Keratinocyte (primary cell): Measurements from ENCODE around the gene EML1. TPM values are rescaled to one million over a fixed set of nuclear protein-coding genes. Genes with fewer than 3 reads are reported as not detected.

Experiments
- DNase-seq: peaks from one replicate; pipeline ENCODE4 v3.0.0-alpha.2; 2011; ENCODE audit warnings: low read depth, missing footprints, low spot score
- FAIRE-seq: peaks from 2 replicates; lab custom pipeline; 2011; peaks lifted over from hg19 to GRCh38; lab: Jason Lieb, UNC
- H2AFZ ChIP-seq: 2 replicates; pipeline ENCODE4 v1.6.0; 2012; ENCODE audit warnings: low read length, control low read depth, inconsistent platforms; ENCODE audit not compliant: control insufficient read depth
- H3K27ac ChIP-seq: 2 replicates; pipeline ENCODE4 v1.5.1; 2011; ENCODE audit warnings: low read length; ENCODE audit not compliant: control insufficient read depth, insufficient read depth
- H3K27me3 ChIP-seq: 3 replicates; pipeline ENCODE4 v1.6.0; 2011; ENCODE audit warnings: low read length; ENCODE audit not compliant: control insufficient read depth, insufficient read depth; ENCODE audit errors: extremely low read depth
- H3K36me3 ChIP-seq, 2 experiments: 2 replicates in 1 of 2; 3 replicates in 1 of 2; pipeline ENCODE4 v1.5.1; 2011; ENCODE audit warnings: low read length in 2 of 2, mild to moderate bottlenecking in 1 of 2; ENCODE audit not compliant: control insufficient read depth in 2 of 2, insufficient read depth in 2 of 2; ENCODE audit errors: extremely low read depth in 1 of 2
- H3K4me1 ChIP-seq: 3 replicates; pipeline ENCODE4 v1.5.1; 2011; ENCODE audit warnings: low read length; ENCODE audit not compliant: control insufficient read depth, insufficient read depth; ENCODE audit errors: extremely low read depth
- H3K4me2 ChIP-seq: 3 replicates; pipeline ENCODE4 v1.6.0; 2011; ENCODE audit warnings: low read depth, low read length; ENCODE audit not compliant: control insufficient read depth, insufficient read depth; ENCODE audit errors: extremely low read depth
- H3K4me3 ChIP-seq, 3 experiments: fragments of 200-600 bp in 1 of 3; sonication (generic) in 1 of 3; 2 replicates in 2 of 3; 3 replicates in 1 of 3; pipeline ENCODE4 v1.5.1; 2011 to 2016; ENCODE audit warnings: low read length in 3 of 3, mild to moderate bottlenecking in 3 of 3, control low read depth in 2 of 3, inconsistent platforms in 1 of 3, low read depth in 1 of 3, mixed read lengths in 1 of 3, mixed run types in 1 of 3, moderate library complexity in 1 of 3; ENCODE audit not compliant: control insufficient read depth in 2 of 3, insufficient read depth in 2 of 3; ENCODE audit errors: extremely low read depth in 1 of 3
- H3K79me2 ChIP-seq: 2 replicates; pipeline ENCODE4 v1.6.0; 2012; ENCODE audit warnings: low read length; ENCODE audit not compliant: control insufficient read depth, insufficient read depth
- H3K9ac ChIP-seq: 3 replicates; pipeline ENCODE4 v1.6.0; 2011; ENCODE audit warnings: low read length; ENCODE audit not compliant: control insufficient read depth, insufficient read depth; ENCODE audit errors: extremely low read depth
- H3K9me1 ChIP-seq: 3 replicates; pipeline ENCODE4 v1.6.0; 2011; ENCODE audit warnings: low read length; ENCODE audit not compliant: control insufficient read depth, insufficient read depth; ENCODE audit errors: extremely low read depth
- H3K9me3 ChIP-seq: 2 replicates; pipeline ENCODE4 v1.5.1; 2012; ENCODE audit warnings: low read depth, low read length; ENCODE audit not compliant: control insufficient read depth
- H4K20me1 ChIP-seq: 3 replicates; pipeline ENCODE4 v1.6.0; 2011; ENCODE audit warnings: low read length; ENCODE audit not compliant: control insufficient read depth, insufficient read depth; ENCODE audit errors: extremely low read depth
- CTCF ChIP-seq, 3 experiments: IDR thresholded peaks in 1 of 3; conservative IDR thresholded peaks in 1 of 3; optimal IDR thresholded peaks in 1 of 3; 2 replicates in 2 of 3; 3 replicates in 1 of 3; pipeline versions ENCODE3 to v1.5.1; 2011; ENCODE audit warnings: low read length in 3 of 3, mild to moderate bottlenecking in 3 of 3, moderate library complexity in 2 of 3, control low read depth in 1 of 3, inconsistent platforms in 1 of 3; ENCODE audit not compliant: insufficient read depth in 2 of 3; ENCODE audit errors: extremely low read depth in 1 of 3
- EZH2 ChIP-seq: IDR thresholded peaks from one replicate; pipeline ENCODE4 v1.6.1; 2012; ENCODE audit warnings: inconsistent platforms, mild to moderate bottlenecking, low read length, moderate library complexity
- dilution Hi-C: fragments of 300-500 bp; cut with MboI; formaldehyde crosslinking; loops from one replicate; pipeline ENCODE4 v1.7.0; 2020; ENCODE audit warnings: low sequenced_read_pairs; ENCODE audit not compliant: extremely low pct_ligation_motif_present
- polyA plus RNA-seq, 5 experiments: library from polyadenylated mRNA; depleted of rRNA in 3 of 5; stranded (reverse) in 3 of 5; stranded (forward) in 1 of 5; unstranded in 1 of 5; fragments of >200 nt; gene quantifications; 1 replicate in 1 of 5; 2 replicates in 3 of 5; 3 replicates in 1 of 5; pipeline versions ENCODE4 v1.2.1 to v1.2.3, GENCODE V29; 2011 to 2012; ENCODE audit warnings: missing spikeins in 2 of 5, low read depth in 1 of 5, low replicate concordance in 1 of 5

EML1 gene
- polyA plus RNA-seq, 1 donor (not counting 4 experiments of a cell fraction or from before 2014, with no cell fraction given), result 0.84 TPM

GRCh38 chr14:99925471-99925870 is 132.3 kb downstream of the EML1 start:
- no peak overlapping the region for H3K4me3 ChIP-seq
- no peak overlapping the region for H3K27ac ChIP-seq
- no peak overlapping the region for H2AFZ ChIP-seq
- peaks cover 12% of the 10 kb centered on the region for H3K27me3 ChIP-seq
- dilution Hi-C loops, result no loop called here
- no peaks in the 10 kb centered on the region for H3K4me1 ChIP-seq
- H3K9me1 ChIP-seq, result no peaks in the 10 kb centered on the region
- DNase-seq (no peak), FAIRE-seq (no peak)
- H3K4me2 ChIP-seq, result no peak overlapping the region
- H3K36me3 ChIP-seq, result no peaks in the 10 kb centered on the region
- no peaks in the 10 kb centered on the region for H4K20me1 ChIP-seq
- TF ChIP-seq EZH2 (no peak), CTCF (optimal IDR thresholded peaks at IDR 0.05 in 1 of 3, IDR thresholded peaks at IDR 0.05 in 1 of 3, conservative IDR thresholded peaks at IDR 0.05 in 1 of 3; ENCODE audit: extremely low read depth in 1 of 3, insufficient read depth in 2 of 3, low read length in 3 of 3) (no peak)
- H3K9ac ChIP-seq, result no peak overlapping the region
- H3K9me3 ChIP-seq, result no peaks in the 10 kb centered on the region
- H3K79me2 ChIP-seq, result no peaks in the 10 kb centered on the region

GRCh38 chr14:99928963-99929362 is 135.8 kb downstream of the EML1 start:
- no peak for TF ChIP-seq EZH2
- no peak for TF ChIP-seq CTCF (optimal IDR thresholded peaks at IDR 0.05 in 1 of 3, IDR thresholded peaks at IDR 0.05 in 1 of 3, conservative IDR thresholded peaks at IDR 0.05 in 1 of 3; ENCODE audit: extremely low read depth in 1 of 3, insufficient read depth in 2 of 3, low read length in 3 of 3)
- no peak overlapping the region for H3K4me3 ChIP-seq
- H3K79me2 ChIP-seq, result no peaks in the 10 kb centered on the region
- no peaks in the 10 kb centered on the region for H4K20me1 ChIP-seq
- no peak overlapping the region for H3K27ac ChIP-seq
- no peaks in the 10 kb centered on the region for H3K9me3 ChIP-seq
- no peaks in the 10 kb centered on the region for H3K9me1 ChIP-seq
- H3K9ac ChIP-seq, result no peak overlapping the region
- no peaks in the 10 kb centered on the region for H3K4me1 ChIP-seq
- no peaks in the 10 kb centered on the region for H3K36me3 ChIP-seq
- H3K27me3 ChIP-seq, result peaks cover 17% of the 10 kb centered on the region
- DNase-seq (no peak), FAIRE-seq (no peak)
- dilution Hi-C loops, result no loop called here
- no peak overlapping the region for H2AFZ ChIP-seq
- no peak overlapping the region for H3K4me2 ChIP-seq
